ENCODE data around the gene GRID1.

GRCh38 chr10:85788570-85788969 lies 578.0 kb downstream of the GRID1 start:
- TF ChIP-seq EZH2 (IDR thresholded peaks at IDR 0.05) (no peak), POLR2AphosphoS5 (IDR thresholded peaks at IDR 0.05; ENCODE audit: borderline replicate concordance, low read depth, low read length) (no peak), FOXP2 (optimal IDR thresholded peaks at IDR 0.05; ENCODE audit: control extremely low read depth, extremely low read length, insufficient read depth) (no peak)
